Endometrial microvascular endothelial cells (primary cell): ENCODE measurements around the gene CSPG4. TPM values are rescaled to one million over a fixed set of nuclear protein-coding genes. Genes with fewer than 3 reads are reported as not detected.

Source experiments
- in situ Hi-C: cut with HindIII; loops from 2 replicates; pipeline ENCODE4 v1.10.0; 2017; ENCODE audit warnings: low sequenced_read_pairs, low pct_unique_long_range_greater_than_20kb; ENCODE audit errors: inconsistent ontology term
- total RNA-seq: library from RNA; depleted of rRNA; stranded (reverse); fragments of >200 nt; gene quantifications from one replicate; pipeline ENCODE4 v1.2.3, GENCODE V29; 2015; ENCODE audit errors: inconsistent ontology term

Gene CSPG4
- total RNA-seq, 1 donor from 2014 or later, result 1.9 TPM

DNA sequence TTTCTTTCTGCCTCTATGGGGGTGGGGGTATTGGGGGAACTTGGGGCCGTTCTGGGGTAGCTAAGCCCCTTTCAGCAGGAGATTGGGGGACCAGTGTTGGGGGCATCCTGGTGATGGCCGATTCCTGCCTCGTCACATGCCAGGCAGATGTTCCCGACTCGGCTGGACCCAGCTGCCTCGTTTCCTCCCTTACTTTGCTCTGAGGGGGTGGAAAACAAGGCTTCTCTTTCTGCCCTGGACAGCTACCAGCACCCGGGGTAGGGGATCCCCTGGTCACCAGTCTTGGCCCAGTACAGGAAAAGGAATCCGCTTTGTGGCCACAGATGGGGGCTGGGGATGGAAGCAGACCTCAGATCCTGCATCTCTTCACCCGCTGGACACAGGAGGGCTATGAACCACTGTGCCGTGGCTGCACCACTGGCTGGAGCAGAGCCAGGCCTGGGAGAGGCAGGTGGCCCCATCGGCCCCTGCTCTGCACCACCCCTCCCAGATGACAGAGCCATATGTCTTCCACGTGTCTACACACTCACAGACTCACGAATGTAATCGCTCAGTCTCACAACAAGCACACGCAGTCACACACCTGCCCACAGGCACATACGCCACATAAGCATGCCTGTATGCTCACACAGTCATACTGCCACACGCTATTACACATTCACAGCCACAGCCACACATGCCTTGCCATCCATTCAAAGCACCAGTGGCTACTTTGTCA, 52.6 kb downstream of the CSPG4 start:
- in situ Hi-C loops, result no loop called here

DNA sequence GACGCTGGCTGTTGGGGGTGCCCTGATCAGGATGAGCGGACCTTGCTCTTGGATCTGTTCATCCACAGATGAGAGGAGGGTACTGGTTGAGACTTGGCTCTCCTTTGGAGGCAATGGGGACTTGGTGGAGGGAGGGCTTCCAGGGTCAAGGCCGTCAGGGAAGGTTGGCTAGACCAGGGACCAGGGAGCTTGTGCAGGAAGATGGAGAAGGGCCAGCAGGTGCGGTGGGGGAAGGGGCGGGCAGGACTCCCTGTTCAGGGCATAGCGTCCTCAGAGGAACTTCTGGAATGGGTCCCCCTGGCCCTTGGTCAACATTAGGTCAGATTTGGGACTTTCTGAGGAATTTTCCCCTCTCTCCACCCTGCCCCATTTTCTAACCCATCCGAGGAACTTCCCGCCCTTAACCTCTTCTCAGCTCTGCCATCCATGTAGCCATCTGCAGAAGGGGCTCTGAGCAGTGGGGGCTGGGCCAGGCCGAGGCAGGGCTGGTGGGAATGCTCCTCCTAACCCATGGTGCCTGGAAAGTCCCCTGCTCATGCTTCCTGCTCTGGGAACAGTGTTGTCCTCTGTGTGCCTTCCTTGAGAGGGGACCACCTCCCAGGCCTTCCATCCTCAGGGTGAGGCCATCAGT, 53.4 kb downstream of the CSPG4 start:
- in situ Hi-C loops, result no loop called here

DNA sequence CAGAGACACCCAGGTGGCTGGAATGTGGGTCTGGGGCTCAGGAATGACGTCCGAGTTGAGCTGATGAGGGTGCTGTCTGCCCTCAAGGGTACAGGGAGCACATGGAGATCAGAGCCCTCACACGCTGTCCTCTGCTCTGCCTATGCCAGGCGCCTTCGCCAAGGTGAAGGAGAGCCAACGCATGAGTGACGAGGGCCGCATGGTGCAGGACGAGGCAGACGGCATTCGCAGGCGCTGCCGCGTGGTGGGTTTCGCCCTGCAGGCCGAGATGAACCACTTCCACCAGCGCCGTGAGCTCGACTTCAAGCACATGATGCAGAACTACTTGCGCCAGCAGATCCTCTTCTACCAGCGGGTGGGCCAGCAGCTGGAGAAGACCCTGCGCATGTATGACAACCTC, 55.8 kb downstream of the CSPG4 start:
- in situ Hi-C loops, result no loop called here

DNA sequence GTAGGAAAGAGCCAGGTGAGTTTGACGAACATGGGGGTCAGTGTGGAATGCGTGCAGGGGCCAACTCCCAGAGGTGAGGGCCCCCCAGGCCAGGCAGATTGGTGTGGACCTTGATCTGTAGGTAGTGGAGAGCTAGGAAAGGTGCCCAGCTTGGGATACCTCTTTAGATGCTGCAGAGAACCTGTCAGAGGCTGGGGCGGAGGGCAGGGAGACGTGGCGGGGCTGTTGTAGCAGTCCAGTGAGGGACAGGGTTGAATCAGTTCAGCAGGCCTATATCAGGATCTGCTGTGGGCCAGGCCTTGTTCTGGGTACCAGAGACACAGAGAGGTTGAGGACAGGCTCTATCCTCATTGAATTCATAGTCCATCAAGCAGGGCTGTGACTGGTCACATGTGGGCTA, 56.3 kb downstream of the CSPG4 start:
- in situ Hi-C loops, result no loop called here

DNA sequence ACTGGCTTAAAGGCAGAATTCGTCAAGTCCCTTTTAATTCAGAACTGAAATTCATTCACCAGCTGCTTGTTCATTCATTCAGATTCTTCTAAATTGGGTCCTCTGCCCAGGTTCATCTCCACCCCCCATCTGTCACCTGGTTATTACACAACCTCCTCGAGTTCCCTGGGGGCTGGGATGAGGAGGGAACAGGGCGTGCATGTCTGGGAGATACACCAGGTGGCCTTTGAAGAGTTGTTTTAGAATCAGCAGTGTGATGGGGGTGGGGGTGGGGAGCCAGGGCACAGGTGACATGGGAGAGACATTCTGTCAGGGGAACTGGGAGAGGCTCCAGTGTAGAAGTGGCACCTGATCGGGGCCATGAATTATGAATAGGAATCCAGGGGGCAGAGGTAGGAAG, 56.7 kb downstream of the CSPG4 start:
- in situ Hi-C loops, result no loop called here

DNA sequence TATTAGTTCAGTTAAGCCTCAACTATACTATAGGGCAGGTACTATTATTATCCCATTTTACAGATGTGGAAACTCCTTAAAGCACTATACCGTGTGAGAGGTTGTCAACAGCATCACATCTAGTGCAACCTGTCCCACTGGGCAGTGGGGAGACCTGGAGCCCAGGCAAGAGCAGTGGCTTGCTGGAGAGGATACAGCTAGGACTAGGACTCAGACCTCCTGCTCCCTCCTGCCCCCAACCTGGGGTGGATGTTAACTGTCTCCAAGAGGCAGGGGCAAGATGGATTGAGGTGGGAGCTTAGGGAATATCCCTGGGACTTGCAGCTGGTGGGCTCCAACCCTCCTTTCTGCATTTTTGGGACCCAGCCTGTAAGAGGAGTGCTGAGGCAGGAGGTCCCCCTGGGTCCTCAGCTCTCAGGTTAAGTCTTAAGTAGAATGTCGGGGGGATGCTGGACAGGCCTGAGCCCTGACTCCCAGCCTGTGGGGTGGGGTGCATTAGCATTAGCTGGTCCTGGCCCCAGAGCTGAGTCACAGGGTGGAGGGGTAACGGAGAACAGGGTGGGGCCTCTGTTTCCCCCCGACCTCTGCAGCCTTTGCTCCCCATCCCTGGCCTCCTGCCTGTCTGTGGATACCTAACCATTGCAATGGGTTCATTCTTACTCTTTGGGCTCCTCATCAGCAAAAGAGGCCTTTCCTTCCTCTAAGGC, 58.3 kb downstream of the CSPG4 start:
- in situ Hi-C loops, result no loop called here

DNA sequence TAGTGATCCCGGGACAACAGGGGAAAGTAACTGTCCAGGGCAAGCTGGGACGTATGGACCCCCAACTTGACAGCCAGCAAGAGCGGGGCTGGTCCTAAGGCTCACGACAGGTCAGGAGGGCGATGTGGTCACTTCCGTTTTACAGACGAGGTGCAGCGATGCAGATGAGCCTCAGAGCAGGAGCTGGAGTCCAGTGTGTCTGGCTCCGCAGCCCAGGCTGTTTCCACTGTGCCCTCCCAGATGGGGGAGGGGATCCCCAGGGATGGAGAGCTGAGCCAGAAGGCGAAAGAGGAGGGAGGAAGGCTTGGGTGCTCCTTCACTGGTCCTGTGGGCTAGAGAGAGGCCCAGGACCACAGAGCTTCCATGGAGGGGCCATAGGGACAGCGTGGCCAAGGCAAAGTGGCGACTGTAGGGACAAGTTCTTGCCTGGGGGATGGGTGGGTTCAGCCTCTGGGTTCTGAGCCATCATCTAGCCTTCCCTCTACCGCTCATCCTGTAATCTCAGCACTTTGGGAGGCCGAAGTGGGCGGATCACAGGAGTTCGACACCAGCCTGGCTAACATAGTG, 59.2 kb downstream of the CSPG4 start:
- in situ Hi-C loops, result no loop called here

DNA sequence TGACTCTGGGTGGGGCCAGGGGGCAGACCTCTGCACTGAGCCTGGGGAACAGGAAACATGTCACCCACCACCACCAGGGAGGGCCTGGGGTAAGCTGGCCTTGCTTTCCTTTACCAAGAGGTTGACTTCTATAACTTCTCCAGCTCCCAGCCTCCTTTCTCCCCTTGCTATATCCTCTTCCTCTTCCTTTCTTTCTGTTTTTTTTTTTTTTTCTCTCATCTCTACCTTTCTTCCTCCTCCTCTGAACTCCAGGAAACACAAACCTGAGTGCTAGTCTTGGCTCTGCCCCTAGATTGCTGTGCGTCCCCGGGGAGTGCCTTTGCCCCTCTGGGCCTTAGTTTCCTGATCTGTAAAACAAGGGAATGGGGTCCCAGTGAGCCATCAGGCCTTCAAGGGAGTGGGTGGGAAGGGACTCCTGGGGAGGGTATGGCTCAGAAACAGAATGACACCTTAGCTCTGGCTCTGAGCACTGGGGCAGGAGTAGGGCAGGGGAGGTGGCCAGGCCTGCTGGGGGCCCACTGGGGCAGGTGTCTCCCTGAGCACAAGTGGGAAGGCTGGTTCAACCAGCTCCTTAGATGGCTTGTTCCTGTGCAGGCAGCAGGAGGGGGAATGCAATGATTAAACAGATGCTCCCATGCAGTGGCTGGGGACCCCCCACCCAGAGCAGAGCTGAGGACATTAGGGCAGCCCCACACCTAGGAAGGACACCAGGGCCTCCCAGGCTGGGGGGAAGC, 60.7 kb downstream of the CSPG4 start:
- in situ Hi-C loops, result no loop called here

DNA sequence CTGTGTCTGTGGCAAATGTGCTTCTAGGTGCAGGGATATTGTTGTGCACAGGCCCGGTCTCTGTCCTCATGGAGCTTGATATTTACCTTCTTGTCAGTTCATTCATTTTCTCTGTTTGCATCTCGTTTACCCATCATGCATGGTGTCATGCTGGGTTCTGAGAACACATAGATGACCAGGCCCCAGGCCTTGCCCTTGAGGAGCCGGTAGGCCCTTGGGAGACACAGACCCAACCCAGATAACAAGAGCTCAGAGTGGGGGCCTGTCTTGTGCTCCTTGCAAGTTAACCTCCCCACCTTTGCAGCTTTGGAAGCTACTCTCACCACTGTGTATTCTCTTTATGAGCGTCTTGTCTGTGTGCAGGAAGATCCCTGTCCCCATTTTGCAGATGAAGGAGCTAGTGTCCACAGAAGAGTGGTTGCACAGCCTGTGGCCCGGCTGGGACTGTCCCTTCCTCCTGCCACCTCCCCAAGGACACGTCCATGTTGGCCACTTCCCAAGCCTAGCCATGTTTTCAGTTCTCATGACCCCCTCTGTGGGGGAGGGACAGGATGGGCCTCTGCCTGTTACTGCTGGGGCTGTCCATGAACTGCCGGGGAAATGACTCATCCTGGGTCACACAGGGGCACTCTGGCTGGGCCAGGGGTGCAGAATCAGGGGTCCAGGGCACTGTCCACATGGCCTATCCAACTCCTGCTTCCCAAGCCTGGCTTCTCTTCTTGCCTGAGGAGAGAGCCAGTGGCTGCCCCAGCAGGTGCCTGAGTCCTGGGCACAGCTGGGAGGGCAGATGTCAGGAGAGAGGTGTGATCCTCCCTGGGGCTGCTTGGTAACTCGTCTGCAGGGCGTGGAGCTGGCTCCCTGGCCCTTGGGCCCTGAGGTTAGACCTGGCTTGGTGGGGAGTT, 61.5 kb downstream of the CSPG4 start:
- in situ Hi-C loops, result no loop called here

DNA sequence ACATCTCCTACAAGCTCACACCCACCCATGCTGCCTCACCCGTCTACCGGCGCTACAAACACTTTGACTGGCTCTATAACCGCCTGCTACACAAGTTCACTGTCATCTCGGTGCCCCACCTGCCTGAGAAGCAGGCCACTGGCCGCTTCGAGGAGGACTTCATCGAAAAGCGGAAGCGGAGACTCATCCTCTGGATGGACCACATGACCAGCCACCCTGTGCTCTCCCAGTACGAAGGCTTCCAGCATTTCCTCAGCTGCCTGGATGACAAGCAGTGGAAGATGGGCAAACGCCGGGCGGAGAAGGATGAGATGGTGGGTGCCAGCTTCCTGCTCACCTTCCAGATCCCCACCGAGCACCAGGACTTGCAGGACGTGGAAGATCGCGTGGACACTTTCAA, 62.8 kb downstream of the CSPG4 start:
- in situ Hi-C loops, result no loop called here

DNA sequence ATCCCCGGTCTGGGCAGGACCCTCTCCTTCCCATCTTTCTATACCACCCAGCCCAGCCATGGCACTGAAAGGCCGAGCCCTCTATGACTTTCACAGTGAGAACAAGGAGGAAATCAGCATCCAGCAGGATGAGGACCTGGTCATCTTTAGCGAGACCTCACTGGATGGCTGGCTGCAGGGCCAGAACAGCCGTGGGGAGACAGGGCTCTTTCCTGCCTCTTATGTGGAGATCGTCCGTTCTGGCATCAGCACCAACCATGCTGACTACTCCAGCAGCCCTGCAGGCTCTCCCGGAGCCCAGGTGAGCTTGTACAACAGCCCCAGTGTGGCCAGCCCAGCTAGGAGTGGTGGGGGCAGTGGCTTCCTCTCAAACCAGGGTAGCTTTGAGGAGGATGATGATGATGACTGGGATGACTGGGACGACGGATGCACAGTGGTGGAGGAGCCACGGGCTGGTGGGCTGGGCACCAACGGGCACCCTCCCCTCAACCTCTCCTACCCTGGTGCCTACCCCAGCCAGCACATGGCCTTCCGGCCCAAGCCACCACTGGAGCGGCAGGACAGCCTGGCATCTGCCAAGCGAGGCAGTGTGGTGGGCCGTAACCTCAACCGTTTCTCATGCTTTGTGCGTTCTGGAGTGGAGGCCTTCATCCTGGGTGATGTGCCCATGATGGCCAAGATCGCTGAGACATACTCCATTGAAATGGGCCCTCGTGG, 63.4 kb downstream of the CSPG4 start:
- in situ Hi-C loops, result no loop called here

DNA sequence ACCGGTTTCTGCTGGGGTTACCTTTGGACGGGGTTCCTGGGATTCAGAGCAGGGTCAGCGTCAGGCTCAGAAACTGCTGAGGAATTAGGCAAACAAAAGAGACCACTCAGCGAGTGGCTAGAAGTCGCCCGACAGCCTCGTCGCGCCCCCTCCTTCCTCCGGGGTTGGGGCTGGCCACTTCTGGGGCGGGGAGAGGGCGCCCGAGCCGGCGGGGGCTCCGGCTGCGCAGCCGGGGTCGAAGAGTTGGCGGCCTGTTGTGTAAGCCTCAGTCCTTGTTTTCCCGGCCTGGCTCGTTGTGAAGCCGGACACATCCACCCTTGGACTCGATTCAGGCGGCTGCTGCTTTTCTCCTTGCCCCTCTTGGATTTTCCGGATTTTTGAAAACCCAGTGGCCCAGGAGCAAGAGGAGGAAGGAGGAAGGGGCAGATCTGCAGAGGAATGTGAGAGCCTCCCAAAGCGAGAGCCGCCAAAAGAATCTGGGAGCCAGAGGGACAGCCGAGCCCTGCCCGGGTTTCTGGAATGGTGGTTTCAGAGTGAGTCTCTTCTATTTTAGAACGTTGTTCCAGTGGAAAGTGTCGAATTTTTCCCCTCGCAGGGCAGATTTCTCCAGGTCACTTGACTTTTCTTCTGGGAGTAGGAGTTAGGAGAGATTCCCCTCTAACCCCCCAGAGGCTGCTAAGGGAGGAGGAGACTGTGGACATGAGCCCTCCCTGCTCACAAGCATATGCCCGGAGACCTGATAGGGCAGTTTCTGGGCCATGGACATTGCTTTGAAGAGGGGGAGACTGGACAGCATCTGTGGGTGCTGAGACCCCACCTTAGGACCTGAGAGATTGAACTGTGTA, 64.3 kb downstream of the CSPG4 start:
- in situ Hi-C loops, result no loop called here

DNA sequence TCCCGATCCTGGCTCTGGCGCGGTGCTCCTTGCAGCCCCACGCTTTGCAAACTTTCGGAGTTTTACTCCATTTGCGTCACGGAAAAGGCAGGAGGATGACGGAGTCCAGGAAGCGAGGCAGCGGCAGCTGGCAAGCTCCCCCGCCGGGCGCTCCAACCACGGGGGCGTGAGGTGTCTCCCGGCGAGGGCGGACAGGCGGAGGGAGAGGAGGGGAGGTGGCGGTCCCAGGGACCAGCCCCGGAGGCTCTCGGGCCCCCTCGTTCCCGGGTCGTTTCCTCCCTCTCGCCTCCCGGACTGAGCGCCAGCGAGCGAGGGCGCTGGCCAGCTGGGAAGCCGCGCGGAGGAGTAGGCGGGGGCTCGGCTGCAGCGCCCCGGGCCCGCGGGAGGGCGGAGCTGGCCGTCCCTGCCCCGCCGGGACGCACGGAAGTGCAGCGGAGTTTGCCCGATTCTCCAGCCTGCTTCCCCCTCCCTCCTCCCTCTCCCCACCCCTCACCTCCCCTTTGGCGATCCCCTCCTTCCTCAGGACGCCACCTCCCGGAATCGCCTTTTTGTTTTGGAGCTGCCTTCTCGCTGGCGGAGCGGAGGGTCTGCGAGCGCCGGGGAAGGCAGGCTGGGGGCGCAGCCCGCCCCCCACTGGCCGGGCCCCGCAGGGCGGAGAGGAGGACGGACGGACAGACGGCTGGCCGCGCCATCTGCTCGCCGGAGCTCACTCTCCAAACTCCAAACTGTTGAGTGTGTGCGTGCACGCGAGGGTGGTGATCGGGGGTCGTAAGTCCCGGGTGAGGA, 65.1 kb downstream of the CSPG4 start, which contains the start of gene SNX33:
Gene SNX33, plus strand, starts transcription at position 543 of the 786 bp plus-strand sequence. CDS start 1,191 bp downstream, outside the sequence.
- in situ Hi-C loops, result no loop called here

DNA sequence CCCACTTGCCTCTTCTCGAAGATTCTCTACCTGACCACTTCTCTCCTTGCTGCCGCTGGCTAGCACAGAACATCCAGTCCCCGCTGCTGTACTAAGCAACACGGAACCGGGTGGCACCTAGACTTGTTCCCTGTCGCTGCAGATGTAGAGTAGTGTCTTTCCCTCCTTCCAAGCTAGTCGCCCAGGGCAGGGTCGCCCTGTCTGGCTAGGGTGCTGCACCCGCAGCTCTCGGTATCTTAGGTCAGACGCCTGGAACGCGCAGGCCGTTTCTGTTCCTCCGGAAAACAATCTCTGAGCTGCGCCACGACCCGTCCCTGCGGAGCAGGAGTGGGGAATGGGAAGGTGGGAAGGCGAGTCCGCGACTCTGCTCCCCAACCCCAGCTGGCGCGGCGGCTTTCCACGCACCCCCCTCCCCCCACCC, 65.7 kb downstream of the CSPG4 start:
- in situ Hi-C loops, result no loop called here

DNA sequence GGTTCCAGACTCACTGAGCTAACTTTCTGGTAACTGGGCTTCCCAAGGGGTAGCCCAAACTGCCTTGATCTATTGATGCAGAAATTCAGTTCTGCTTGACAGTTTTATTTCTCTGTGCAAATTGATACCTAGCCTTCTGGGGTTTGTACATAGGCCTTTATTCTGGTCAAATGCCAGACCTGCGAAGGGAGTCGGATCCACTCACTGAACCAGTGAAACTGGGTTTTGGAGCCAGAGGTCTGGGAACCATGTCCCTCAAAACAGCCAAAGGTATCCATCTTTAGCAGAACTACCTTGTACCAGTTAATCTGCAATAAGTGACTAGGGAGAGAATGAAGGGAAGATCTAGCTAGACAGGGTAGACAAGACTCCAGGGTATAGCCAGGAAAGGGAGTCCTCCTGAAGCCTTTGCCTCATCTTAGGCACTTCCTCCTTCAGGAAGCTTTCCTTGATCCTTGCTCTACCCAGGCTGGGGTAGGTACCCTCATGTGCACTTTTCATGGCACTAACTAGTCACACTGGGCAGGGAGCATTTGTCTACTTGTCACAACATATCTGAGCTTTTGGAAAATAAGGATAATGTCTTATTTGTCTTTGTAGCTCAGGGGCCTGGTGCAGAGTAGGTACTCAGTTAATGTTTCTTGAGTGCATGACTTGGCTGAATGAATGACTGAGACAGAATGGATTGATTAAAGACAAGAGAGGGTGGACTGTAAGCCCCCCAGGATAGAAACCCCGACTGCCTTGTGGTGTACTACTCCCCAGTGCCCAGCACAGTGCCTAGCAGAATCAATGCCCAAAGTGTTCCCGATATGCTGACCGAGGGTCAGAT, 66.3 kb downstream of the CSPG4 start:
- in situ Hi-C loops, result no loop called here
